HepG2 (cell line): ENCODE data around the gene NOPCHAP1. TPM values are rescaled to one million over a fixed set of nuclear protein-coding genes. Genes with fewer than 3 reads are reported as not detected.

Experiments
- ATAC-seq: fragments of 200-7000 bp; cut with Tn5 transposase; 3 replicates; pipeline ENCODE4 v1.9.1; 2020; ENCODE audit warnings: mild to moderate bottlenecking, moderate library complexity
- BruUV-seq: library from RNA; stranded (reverse); fragments of 400-500 nt; replicated peaks from 2 replicates; lab custom pipeline; 2021; lab: Mats Ljungman, UMichigan
- CTCF ChIA-PET: fragments of 300-600 bp; formaldehyde crosslinking; extraction: SDS; loops from one replicate; lab custom pipeline; 2021; ENCODE audit warnings: low total read pairs, inconsistent platforms, low intra/inter-chr PET ratio; lab: Yijun Ruan, JAX
- POLR2A ChIA-PET: fragments of 350-600 bp; sonication (Branson Sonifier 250); formaldehyde crosslinking; loops from one replicate; lab custom pipeline; 2020; ENCODE audit warnings: antibody characterized with exemption, inconsistent platforms; lab: Yijun Ruan, JAX
- DNase-seq: peaks from one replicate; pipeline ENCODE4 v3.0.0-alpha.2; 2015; ENCODE audit warnings: low spot score
- FAIRE-seq: peaks from 3 replicates; lab custom pipeline; 2011; peaks lifted over from hg19 to GRCh38; lab: Jason Lieb, UNC
- H2AFZ ChIP-seq: one replicate; pipeline ENCODE4 v1.6.1; 2011; ENCODE audit warnings: low read length, inconsistent platforms
- H3K27ac ChIP-seq: fragments of 300-600 bp; 3 replicates; pipeline ENCODE4 v1.8.0; 2011; ENCODE audit warnings: mixed run types, mild to moderate bottlenecking, mixed read lengths, low read length, inconsistent platforms; ENCODE audit not compliant: insufficient read depth; ENCODE audit errors: extremely low read length
- H3K27me3 ChIP-seq, 2 experiments: fragments of 200-600 bp in 1 of 2; 2 replicates in 1 of 2; 3 replicates in 1 of 2; pipeline versions ENCODE4 v1.6.0 to v1.8.0; 2011; ENCODE audit warnings: low read length in 2 of 2, mild to moderate bottlenecking in 2 of 2, moderate library complexity in 2 of 2, inconsistent platforms in 1 of 2; ENCODE audit not compliant: insufficient read depth in 2 of 2, control insufficient read depth in 1 of 2
- H3K36me3 ChIP-seq, 2 experiments: fragments of 200-600 bp in 1 of 2; replicated peaks in 1 of 2; 2 replicates in 1 of 2; 3 replicates in 1 of 2; pipeline versions ENCODE4 v1.5.1 to v1.8.0; 2011; ENCODE audit warnings: low read length in 2 of 2, inconsistent platforms in 1 of 2; ENCODE audit not compliant: insufficient read depth in 2 of 2, control insufficient read depth in 1 of 2
- H3K4me1 ChIP-seq: 2 replicates; pipeline ENCODE4 v1.5.1; 2012; ENCODE audit warnings: low read length, inconsistent platforms; ENCODE audit not compliant: insufficient read depth
- H3K4me2 ChIP-seq: 2 replicates; pipeline ENCODE4 v1.6.0; 2011; ENCODE audit warnings: low read depth, low read length, inconsistent platforms
- H3K4me3 ChIP-seq, 3 experiments: fragments of 200-600 bp in 1 of 3; sonication (generic), shearing (Covaris generic) in 1 of 3; replicated peaks in 1 of 3; 2 replicates each; pipeline ENCODE4 v1.5.1; 2011 to 2016; ENCODE audit warnings: low read length in 3 of 3, inconsistent platforms in 2 of 3, low read depth in 2 of 3, mild to moderate bottlenecking in 2 of 3, control low read depth in 1 of 3, mixed read lengths in 1 of 3; ENCODE audit not compliant: insufficient read depth in 1 of 3
- H3K79me2 ChIP-seq: one replicate; pipeline ENCODE4 v1.6.1; 2011; ENCODE audit warnings: low read length, inconsistent platforms; ENCODE audit not compliant: insufficient read depth
- H3K9ac ChIP-seq: 2 replicates; pipeline ENCODE4 v1.6.0; 2011; ENCODE audit warnings: mild to moderate bottlenecking, low read depth, low read length, inconsistent platforms; ENCODE audit not compliant: insufficient read depth
- H3K9me3 ChIP-seq: 2 replicates; pipeline ENCODE4 v1.5.1; 2012; ENCODE audit warnings: mild to moderate bottlenecking, low read length
- H4K20me1 ChIP-seq: 2 replicates; pipeline ENCODE4 v1.6.0; 2011; ENCODE audit warnings: inconsistent platforms, mild to moderate bottlenecking, low read length, moderate library complexity; ENCODE audit not compliant: insufficient read depth
- ATF6 ChIP-seq: sonication (generic); formaldehyde crosslinking; conservative IDR thresholded peaks from 2 replicates; pipeline ENCODE4 v1.4.0; 2020; ENCODE audit warnings: missing genetic modification reagents
- HOXD1 ChIP-seq: sonication (generic); formaldehyde crosslinking; IDR thresholded peaks from 2 replicates; pipeline ENCODE4 v1.5.0; 2020; ENCODE audit warnings: missing genetic modification reagents
- KAT7 ChIP-seq: IDR thresholded peaks from 2 replicates; pipeline ENCODE4 v1.6.1; 2018; ENCODE audit warnings: borderline replicate concordance, missing compliant biosample characterization
- ONECUT2 ChIP-seq: sonication (generic); formaldehyde crosslinking; IDR thresholded peaks from 2 replicates; pipeline ENCODE4 v1.4.0; 2020; ENCODE audit warnings: missing genetic modification reagents
- PREB ChIP-seq: sonication (generic); formaldehyde crosslinking; IDR thresholded peaks from 2 replicates; pipeline ENCODE4 v1.4.0; 2020; ENCODE audit warnings: missing genetic modification reagents
- SATB2 ChIP-seq: sonication (generic); formaldehyde crosslinking; IDR thresholded peaks from 2 replicates; pipeline ENCODE4 v1.5.0; 2020; ENCODE audit warnings: missing genetic modification reagents
- SP4 ChIP-seq: sonication (generic); formaldehyde crosslinking; IDR thresholded peaks from 2 replicates; pipeline ENCODE4 v1.8.1; 2023; ENCODE audit warnings: mild to moderate bottlenecking, missing genetic modification reagents
- TBX3 ChIP-seq: fragments of 450-650 bp; IDR thresholded peaks from 2 replicates; pipeline ENCODE4 v1.6.1; 2017; ENCODE audit warnings: antibody characterized with exemption, mild to moderate bottlenecking, inconsistent platforms, borderline replicate concordance
- THRA ChIP-seq: sonication (generic); formaldehyde crosslinking; IDR thresholded peaks from 2 replicates; pipeline ENCODE4 v1.4.0; 2020; ENCODE audit warnings: missing genetic modification reagents, borderline replicate concordance
- ZBTB3 ChIP-seq: sonication (generic); formaldehyde crosslinking; IDR thresholded peaks from 2 replicates; pipeline ENCODE4 v1.4.0; 2020; ENCODE audit warnings: low read depth, mild to moderate bottlenecking, moderate library complexity, missing genetic modification reagents, borderline replicate concordance
- ZFAT ChIP-seq: sonication (generic); formaldehyde crosslinking; conservative IDR thresholded peaks from 2 replicates; pipeline ENCODE4 v1.8.1; 2023; ENCODE audit warnings: missing genetic modification reagents, inconsistent platforms
- ZNF274 ChIP-seq: sonication (generic); formaldehyde crosslinking; IDR thresholded peaks from 2 replicates; pipeline ENCODE4 v1.5.1; 2020; ENCODE audit warnings: mild to moderate bottlenecking, missing genetic modification reagents
- ZNF326 ChIP-seq: sonication (generic); formaldehyde crosslinking; IDR thresholded peaks from 2 replicates; pipeline ENCODE4 v1.4.0; 2020; ENCODE audit warnings: missing genetic modification reagents, borderline replicate concordance
- ZNF430 ChIP-seq: sonication (generic); formaldehyde crosslinking; IDR thresholded peaks from 2 replicates; pipeline ENCODE4 v1.9.0; 2021; ENCODE audit warnings: mild to moderate bottlenecking, missing genetic modification reagents
- ZNF451 ChIP-seq: sonication (generic); formaldehyde crosslinking; IDR thresholded peaks from 2 replicates; pipeline ENCODE4 v1.5.0; 2020; ENCODE audit warnings: mild to moderate bottlenecking, missing genetic modification reagents
- ZNF746 ChIP-seq: sonication (generic); formaldehyde crosslinking; IDR thresholded peaks from 2 replicates; pipeline ENCODE4 v1.8.0; 2022; ENCODE audit warnings: mild to moderate bottlenecking, missing genetic modification reagents
- in situ Hi-C: cut with HindIII; loops from 2 replicates; pipeline ENCODE4 v1.10.0; 2017; ENCODE audit warnings: low pct_unique_long_range_greater_than_20kb; ENCODE audit not compliant: extremely low pct_ligation_motif_present
- intact Hi-C: fragments of 100-400 bp; cut with micrococcal nuclease; formaldehyde crosslinking; loops from one replicate; pipeline ENCODE4 v1.10.0; 2022; ENCODE audit not compliant: unreplicated experiment
- polyA plus RNA-seq, 8 experiments: library from polyadenylated mRNA; depleted of rRNA in 3 of 8; stranded (reverse) in 7 of 8; unstranded in 1 of 8; fragments of >200 nt; fragmentation: Illumina TruSeq in 4 of 8; extraction: Trizol in 4 of 8; gene quantifications; 2 replicates each; pipeline versions ENCODE4 v1.2.1 to v1.2.3, GENCODE V29; 2011 to 2016; ENCODE audit warnings: low read depth in 4 of 8, missing spikeins in 1 of 8, mixed read lengths in 1 of 8; ENCODE audit not compliant: insufficient read depth in 1 of 8
- total RNA-seq, 5 experiments: library from RNA; depleted of rRNA; stranded (reverse); fragments of >200 nt; fragmentation: Illumina TruSeq; extraction: Trizol; gene quantifications; 2 replicates each; pipeline ENCODE4 v1.2.3, GENCODE V29; 2016; ENCODE audit warnings: low read depth in 1 of 5

NOPCHAP1 gene
- total and polyA plus RNA-seq, 2 of the 13 experiments (the other 11 are each of a cell fraction or from before 2014, with no cell fraction given) = 5.7 to 38.1 TPM

- TF ChIP-seq ATF6 = no peak
- TF ChIP-seq ZNF746 (CRISPR knock-in tag) = no peak
- TF ChIP-seq ZNF430 (CRISPR knock-in tag) = no peak
- no peak for TF ChIP-seq ZBTB3
- no peak for TF ChIP-seq KAT7 (CRISPR knock-in tag)
- no peak for TF ChIP-seq ZNF451
- no peak for TF ChIP-seq ZFAT (CRISPR knock-in tag)
- no peak for TF ChIP-seq PREB (CRISPR knock-in tag)
- TF ChIP-seq ONECUT2 (CRISPR knock-in tag) = no peak
- no peak for TF ChIP-seq HOXD1 (CRISPR knock-in tag)
- no peak for TF ChIP-seq SP4 (CRISPR knock-in tag)
- TF ChIP-seq, all 625 proteins: peak for 0
Observed at GRCh38 chr12:104999347-104999685, 13.2 kb downstream of the NOPCHAP1 start (continued).

DNA sequence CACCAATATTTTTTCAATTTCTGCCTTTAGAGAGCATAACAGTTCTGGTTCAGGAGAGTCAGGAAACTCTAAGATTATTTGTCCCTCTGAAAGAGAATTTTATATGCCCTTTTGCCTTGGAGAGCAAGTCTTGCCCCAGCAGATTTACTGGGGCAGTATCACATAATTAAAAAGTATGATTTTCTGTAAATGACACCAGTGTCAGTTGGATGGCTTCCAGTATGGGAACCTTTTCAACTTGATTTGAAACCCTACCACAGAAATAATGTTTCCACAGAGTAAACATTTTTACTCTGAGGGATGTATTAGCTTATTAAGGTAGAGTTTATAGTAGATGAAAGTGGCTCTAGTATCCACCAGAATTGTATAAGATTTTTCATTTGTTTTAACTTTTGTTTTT, 15.4 kb downstream of the NOPCHAP1 start:
- no peaks in the 10 kb centered on the region for H3K27me3 ChIP-seq
- TF ChIP-seq THRA (CRISPR knock-in tag) (no peak), ZNF274 (CRISPR knock-in tag) (no peak), SATB2 (CRISPR knock-in tag) (no peak), ZNF326 (CRISPR knock-in tag) (no peak), TBX3 (no peak)
- no peak for DNase-seq
- intact Hi-C loops = no loop called here
- ATAC-seq = no peak
- BruUV-seq = no TSS peak
- peaks cover 10 to 36% of the 10 kb centered on the region in 2 experiments; a peak in 4 of 5 replicates for H3K36me3 ChIP-seq
- H4K20me1 ChIP-seq = no peaks in the 10 kb centered on the region
- H3K9me3 ChIP-seq = no peaks in the 10 kb centered on the region
- no peak for FAIRE-seq
- H3K4me3 ChIP-seq = no peak overlapping the region
- H2AFZ ChIP-seq = no peak overlapping the region
- ChIA-PET CTCF (no interaction called here), POLR2A (no interaction called here)
- no peak overlapping the region for H3K4me2 ChIP-seq
- no peaks in the 10 kb centered on the region for H3K4me1 ChIP-seq
- H3K27ac ChIP-seq = no peak overlapping the region
- H3K79me2 ChIP-seq = no peaks in the 10 kb centered on the region
- no peak overlapping the region for H3K9ac ChIP-seq
- in situ Hi-C loops = no loop called here
